ENCODE measurements around the gene NUDCD3.

DNA sequence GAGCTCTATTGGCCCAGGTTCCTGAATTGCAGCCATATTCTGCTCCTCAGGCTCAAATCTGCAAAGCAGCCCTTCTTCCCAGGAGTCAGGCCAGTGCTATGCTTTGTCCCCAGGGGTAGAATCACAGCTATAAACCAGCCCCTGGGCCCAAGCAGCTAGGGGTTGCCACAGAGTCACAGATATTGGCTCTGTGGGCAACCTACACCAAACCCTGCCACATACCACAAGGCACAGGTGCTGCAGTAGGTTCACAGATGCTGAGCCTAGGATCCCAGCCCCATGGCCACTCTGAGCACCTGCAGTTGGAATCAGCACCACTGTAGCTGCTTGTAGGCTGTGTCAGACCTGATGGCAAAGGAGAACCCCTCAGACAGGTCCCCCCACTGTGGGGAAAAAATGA lies 122.0 kb downstream of the NUDCD3 start:
- TF ChIP-seq POLR2AphosphoS5 (IDR thresholded peaks at IDR 0.05; ENCODE audit: borderline replicate concordance, low read depth, low read length) = no peak
- no peak for TF ChIP-seq EZH2 (IDR thresholded peaks at IDR 0.05)
- TF ChIP-seq FOXP2 (optimal IDR thresholded peaks at IDR 0.05; ENCODE audit: control extremely low read depth, extremely low read length, insufficient read depth) = no peak
